Measurements from ENCODE around the gene PEX16. TPM values are rescaled to one million over a fixed set of nuclear protein-coding genes. Genes with fewer than 3 reads are reported as not detected.

Gene PEX16
- total and polyA plus RNA-seq, 2 of the 13 experiments (the other 11 are each of a cell fraction or from before 2014, with no cell fraction given) = 12.5 to 21.8 TPM

GRCh38 chr11:45907911-45908370 lies 9.7 kb downstream of the PEX16 start (continued):
- TF ChIP-seq ZBTB4 (CRISPR knock-in tag; IDR thresholded peaks at IDR 0.05; ENCODE audit: borderline replicate concordance) (no peak), CSRNP1 (CRISPR knock-in tag; IDR thresholded peaks at IDR 0.05) (no peak), ARNTL (CRISPR knock-in tag; IDR thresholded peaks at IDR 0.05) (no peak), ZMAT5 (CRISPR knock-in tag; IDR thresholded peaks at IDR 0.05; ENCODE audit: borderline replicate concordance, low read depth) (no peak), ZNF234 (CRISPR knock-in tag; conservative IDR thresholded peaks at IDR 0.05) (no peak), FOXO4 (CRISPR knock-in tag; conservative IDR thresholded peaks at IDR 0.05) (no peak), NFE2L2 (IDR thresholded peaks at IDR 0.05; ENCODE audit: low read length) (no peak), SMC3 (IDR thresholded peaks at IDR 0.05; ENCODE audit: low read length) (no peak)
